ENCODE data around the gene SLC31A2. TPM values are rescaled to one million over a fixed set of nuclear protein-coding genes. Genes with fewer than 3 reads are reported as not detected.

The SLC31A2 gene
- total RNA-seq, 2 experiments from 2014 or later = 4.8 to 5.4 TPM

DNA sequence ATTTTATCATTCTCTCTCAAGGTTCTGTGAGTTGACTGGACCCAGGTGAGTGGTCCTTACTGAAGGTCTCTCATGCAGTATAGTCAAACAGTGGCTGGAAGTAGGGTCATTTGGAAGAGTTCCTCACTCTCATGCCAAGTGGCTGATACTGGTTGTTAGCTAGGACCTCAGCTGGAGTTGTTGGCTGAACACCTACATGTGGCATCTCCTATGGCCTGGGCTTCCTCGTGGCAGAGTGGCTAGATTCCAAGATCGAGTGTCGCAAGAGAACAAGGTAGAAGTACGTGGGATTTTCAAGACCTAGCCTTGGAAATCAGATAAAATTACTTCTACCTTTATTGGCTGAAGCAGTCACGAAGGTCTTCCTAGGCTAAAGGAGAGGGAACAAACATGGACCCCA is 7.6 kb downstream of the SLC31A2 start:
- peaks cover 40% of the 10 kb centered on the region for H3K4me1 Mint-ChIP-seq (ENCODE audit: low read depth)
- intact Hi-C loops (cut with DNase I, micrococcal nuclease) = loop anchor here (10.0 kb wide), 2 partner anchors 104 to 246 kb away; partner anchors contain the start of genes ALAD (in 1 of the 2) and ZFP37 (in 1 of the 2)
- DNase-seq = no peak
- H3K4me3 ChIP-seq (ENCODE audit: low read length) = no peak overlapping the region
- peak overlapping the region; percentile 22 for H3K27ac Mint-ChIP-seq
- no peak for ATAC-seq (ENCODE audit: poor library complexity)
- no peak overlapping the region for H3K4me3 Mint-ChIP-seq
- peaks cover 36% of the 10 kb centered on the region for H3K36me3 ChIP-seq (ENCODE audit: insufficient read depth, low read length)
- H3K27ac ChIP-seq (ENCODE audit: low read depth in 1 of 2, low read length in 2 of 2) = no peak overlapping the region
- TF ChIP-seq, protein P1, sequence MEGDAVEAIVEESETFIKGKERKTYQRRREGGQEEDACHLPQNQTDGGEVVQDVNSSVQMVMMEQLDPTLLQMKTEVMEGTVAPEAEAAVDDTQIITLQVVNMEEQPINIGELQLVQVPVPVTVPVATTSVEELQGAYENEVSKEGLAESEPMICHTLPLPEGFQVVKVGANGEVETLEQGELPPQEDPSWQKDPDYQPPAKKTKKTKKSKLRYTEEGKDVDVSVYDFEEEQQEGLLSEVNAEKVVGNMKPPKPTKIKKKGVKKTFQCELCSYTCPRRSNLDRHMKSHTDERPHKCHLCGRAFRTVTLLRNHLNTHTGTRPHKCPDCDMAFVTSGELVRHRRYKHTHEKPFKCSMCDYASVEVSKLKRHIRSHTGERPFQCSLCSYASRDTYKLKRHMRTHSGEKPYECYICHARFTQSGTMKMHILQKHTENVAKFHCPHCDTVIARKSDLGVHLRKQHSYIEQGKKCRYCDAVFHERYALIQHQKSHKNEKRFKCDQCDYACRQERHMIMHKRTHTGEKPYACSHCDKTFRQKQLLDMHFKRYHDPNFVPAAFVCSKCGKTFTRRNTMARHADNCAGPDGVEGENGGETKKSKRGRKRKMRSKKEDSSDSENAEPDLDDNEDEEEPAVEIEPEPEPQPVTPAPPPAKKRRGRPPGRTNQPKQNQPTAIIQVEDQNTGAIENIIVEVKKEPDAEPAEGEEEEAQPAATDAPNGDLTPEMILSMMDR (IDR thresholded peaks at IDR 0.05) = no peak
- H3K27me3 Mint-ChIP-seq = no peaks in the 10 kb centered on the region
- no peaks in the 10 kb centered on the region for H3K9me3 Mint-ChIP-seq
- no peaks in the 10 kb centered on the region for H3K9me3 ChIP-seq (ENCODE audit: control insufficient read depth in 1 of 2, insufficient read depth in 1 of 2, low read length in 2 of 2)
- H3K36me3 Mint-ChIP-seq (ENCODE audit: low read depth) = peaks cover 42% of the 10 kb centered on the region
- ChIA-PET CTCF (no interaction called here), POLR2A (no interaction called here)
- H3K27me3 ChIP-seq (ENCODE audit: control insufficient read depth in 1 of 2, insufficient read depth in 2 of 2, low read length in 2 of 2) = no peaks in the 10 kb centered on the region
- peaks cover 18% of the 10 kb centered on the region for H3K4me1 ChIP-seq (ENCODE audit: insufficient read depth, low read length)

DNA sequence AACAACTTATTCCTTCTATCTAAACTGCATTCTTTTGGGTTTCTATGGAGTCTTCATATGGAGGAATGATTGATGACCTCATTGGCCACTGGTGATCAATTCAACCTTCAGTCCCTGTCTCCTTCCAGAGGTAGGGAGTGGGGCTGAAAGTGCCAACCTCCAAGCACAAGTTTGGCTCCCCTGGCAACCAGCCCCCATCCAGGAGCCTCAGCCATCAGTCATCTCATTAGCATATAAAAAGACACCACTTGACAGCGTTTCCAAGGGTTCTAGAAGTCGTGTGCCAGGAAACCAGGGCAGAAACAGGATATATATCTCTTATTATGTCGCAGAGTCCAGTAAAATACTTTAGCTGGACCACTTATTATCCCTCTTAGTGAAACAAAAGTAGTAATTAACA is 9.8 kb downstream of the SLC31A2 start:
- intact Hi-C loops (cut with DNase I, micrococcal nuclease) = no loop called here
- TF ChIP-seq, protein P1 (IDR thresholded peaks at IDR 0.05) = no peak
- CTCF ChIA-PET = no interaction called here

DNA sequence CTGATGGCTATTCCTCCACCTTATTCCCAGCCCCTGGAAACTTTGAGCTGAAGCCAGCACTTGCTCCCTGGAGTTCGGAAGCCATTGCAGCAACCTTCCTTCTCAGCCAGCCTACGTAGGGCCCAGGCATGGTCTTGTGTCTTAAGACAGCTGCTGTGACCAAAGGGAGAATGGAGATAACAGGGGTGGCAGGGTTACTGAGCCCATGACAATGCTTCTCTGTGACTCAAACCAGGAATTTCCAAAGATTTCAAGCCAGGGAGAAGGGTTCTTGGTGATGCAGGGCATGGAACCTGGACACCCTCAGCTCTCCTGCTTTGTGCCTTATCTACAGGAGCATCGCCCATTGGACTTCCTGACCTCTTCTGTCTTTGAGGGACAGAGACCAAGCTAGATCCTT is 12.2 kb downstream of the SLC31A2 start:
- Mint-ChIP-seq H3K27me3 (no peaks in the 10 kb centered on the region), H3K4me1 (ENCODE audit: low read depth) (peaks cover 8% of the 10 kb centered on the region), H3K36me3 (ENCODE audit: low read depth) (peaks cover 79% of the 10 kb centered on the region), H3K9me3 (no peaks in the 10 kb centered on the region), H3K4me3 (no peak overlapping the region), H3K27ac (peak overlapping the region; percentile 30)
- peak in 1 of 14 experiments; percentile 19 for DNase-seq
- CTCF ChIA-PET = interaction anchor here (0.5 to 0.9 kb wide), 2 partner anchors 51 to 1431 kb away, joined by 3 to 4 read pairs; no protein-coding TSS in a partner anchor
- no peaks in the 10 kb centered on the region for H3K4me1 ChIP-seq (ENCODE audit: insufficient read depth, low read length)
- no peak for ATAC-seq (ENCODE audit: poor library complexity)
- H3K4me3 ChIP-seq (ENCODE audit: low read length) = no peak overlapping the region
- no peaks in the 10 kb centered on the region for H3K27me3 ChIP-seq (ENCODE audit: control insufficient read depth in 1 of 2, insufficient read depth in 2 of 2, low read length in 2 of 2)
- POLR2A ChIA-PET = interaction anchor here (0.7 to 1.5 kb wide), 3 partner anchors 11 kb away, joined by 3 to 7 read pairs (median 4); partner anchors contain the start of gene SLC31A2
- TF ChIP-seq, protein P1 (IDR thresholded peaks at IDR 0.05) = no peak
- no peaks in the 10 kb centered on the region for H3K9me3 ChIP-seq (ENCODE audit: control insufficient read depth in 1 of 2, insufficient read depth in 1 of 2, low read length in 2 of 2)
- intact Hi-C loops (cut with DNase I, micrococcal nuclease) = no loop called here
- H3K36me3 ChIP-seq (ENCODE audit: insufficient read depth, low read length) = peaks cover 80% of the 10 kb centered on the region
- no peak overlapping the region for H3K27ac ChIP-seq (ENCODE audit: low read depth in 1 of 2, low read length in 2 of 2)

More for the DNA sequence above, 9.8 kb downstream of the SLC31A2 start:
- H3K4me1 ChIP-seq (ENCODE audit: insufficient read depth, low read length) = peaks cover 13% of the 10 kb centered on the region
- DNase-seq (no peak), ATAC-seq (ENCODE audit: poor library complexity) (no peak)
- H3K36me3 ChIP-seq (ENCODE audit: insufficient read depth, low read length) = peaks cover 56% of the 10 kb centered on the region
- no peaks in the 10 kb centered on the region for H3K9me3 ChIP-seq (ENCODE audit: control insufficient read depth in 1 of 2, insufficient read depth in 1 of 2, low read length in 2 of 2)
- H3K4me1 Mint-ChIP-seq (ENCODE audit: low read depth) = peaks cover 30% of the 10 kb centered on the region
- POLR2A ChIA-PET = no interaction called here
- H3K27ac Mint-ChIP-seq = no peak overlapping the region
- no peak overlapping the region for H3K4me3 ChIP-seq (ENCODE audit: low read length)
- H3K36me3 Mint-ChIP-seq (ENCODE audit: low read depth) = peaks cover 62% of the 10 kb centered on the region
- no peak overlapping the region for H3K4me3 Mint-ChIP-seq
- no peak overlapping the region for H3K27ac ChIP-seq (ENCODE audit: low read depth in 1 of 2, low read length in 2 of 2)
- no peaks in the 10 kb centered on the region for H3K27me3 Mint-ChIP-seq
- no peaks in the 10 kb centered on the region for H3K27me3 ChIP-seq (ENCODE audit: control insufficient read depth in 1 of 2, insufficient read depth in 2 of 2, low read length in 2 of 2)
- no peaks in the 10 kb centered on the region for H3K9me3 Mint-ChIP-seq

Data from CD4-positive, alpha-beta T cell (primary cell).